H1 (cell line): ENCODE data around the gene SHC1. TPM values are rescaled to one million over a fixed set of nuclear protein-coding genes. Genes with fewer than 3 reads are reported as not detected.

Experiments used
- ASH2L ChIP-seq: fragments of 200-600, 300-600 bp; sonication (generic); IDR thresholded peaks from one replicate; pipeline ENCODE4 v1.7.1; 2017; ENCODE audit warnings: low read length
- CHD7 ChIP-seq: fragments of 300-600 bp; sonication (generic); IDR thresholded peaks from 2 replicates; pipeline ENCODE4 v1.7.1; 2012; ENCODE audit warnings: low read length, moderate library complexity, mild to moderate bottlenecking, inconsistent platforms; ENCODE audit not compliant: insufficient replicate concordance
- KDM4A ChIP-seq: IDR thresholded peaks from one replicate; pipeline ENCODE4 v1.7.1; 2012; ENCODE audit warnings: low read depth, mild to moderate bottlenecking, moderate library complexity, low read length, inconsistent platforms; ENCODE audit not compliant: severe bottlenecking
- RAD21 ChIP-seq, 2 experiments: IDR thresholded peaks in 1 of 2; conservative IDR thresholded peaks in 1 of 2; 2 replicates each; pipeline ENCODE4 v1.6.1; 2011; ENCODE audit warnings: low read depth in 2 of 2, low read length in 2 of 2, improper control_type of control experiment in 1 of 2, inconsistent platforms in 1 of 2, mild to moderate bottlenecking in 1 of 2, moderate library complexity in 1 of 2
- RNF2 ChIP-seq: fragments of 200-900, 300-1000 bp; sonication (generic); IDR thresholded peaks from 2 replicates; pipeline ENCODE4 v1.7.1; 2016; ENCODE audit warnings: borderline replicate concordance, low read depth, mild to moderate bottlenecking, antibody characterized with exemption, low read length; ENCODE audit not compliant: poor library complexity, severe bottlenecking; ENCODE audit errors: missing control alignments
- polyA plus RNA-seq, 7 experiments: library from polyadenylated mRNA; depleted of rRNA in 3 of 7; stranded (reverse) in 5 of 7; unstranded in 2 of 7; fragments of >200 nt in 5 of 7; fragments of 200-250 nt in 2 of 7; gene quantifications; 1 replicate in 5 of 7; 2 replicates in 1 of 7; 4 replicates in 1 of 7; pipeline versions ENCODE4 v1.2.1 to v1.2.3, GENCODE V29; 2011 to 2013; ENCODE audit warnings: missing spikeins in 2 of 7, mixed read lengths in 2 of 7
- total RNA-seq: library from RNA; stranded (reverse); fragmentation: NEBNext Ultra II Directional; extraction: Animal tissue kit (Norgen Biotek cat#: 25700); gene quantifications from 2 replicates; pipeline ENCODE4 v1.2.1, GENCODE V29; 2021

The SHC1 gene
- total and polyA plus RNA-seq, 2 of the 8 experiments (the other 6 are each of a cell fraction or from before 2014, with no cell fraction given) = 177 to 212 TPM

- TF ChIP-seq KDM4A = no peak
- TF ChIP-seq RNF2 = no peak
- no peak for TF ChIP-seq RAD21 (IDR thresholded peaks at IDR 0.05 in 1 of 2, conservative IDR thresholded peaks at IDR 0.05 in 1 of 2; ENCODE audit: low read depth in 2 of 2, low read length in 2 of 2)
- no peak for TF ChIP-seq ASH2L
- no peak for TF ChIP-seq CHD7
- TF ChIP-seq, all 59 proteins: peak for 12
Observed at GRCh38 chr1:155012026-155012546, 41.5 kb upstream of the SHC1 start (continued).
